Keratinocyte (primary cell): ENCODE data around the gene BCAS3. TPM values are rescaled to one million over a fixed set of nuclear protein-coding genes. Genes with fewer than 3 reads are reported as not detected.

Experiments
- DNase-seq: peaks from one replicate; pipeline ENCODE4 v3.0.0-alpha.2; 2011; ENCODE audit warnings: low read depth, missing footprints, low spot score
- FAIRE-seq: peaks from 2 replicates; lab custom pipeline; 2011; peaks lifted over from hg19 to GRCh38; lab: Jason Lieb, UNC
- H2AFZ ChIP-seq: 2 replicates; pipeline ENCODE4 v1.6.0; 2012; ENCODE audit warnings: low read length, control low read depth, inconsistent platforms; ENCODE audit not compliant: control insufficient read depth
- H3K27ac ChIP-seq: 2 replicates; pipeline ENCODE4 v1.5.1; 2011; ENCODE audit warnings: low read length; ENCODE audit not compliant: control insufficient read depth, insufficient read depth
- H3K27me3 ChIP-seq: 3 replicates; pipeline ENCODE4 v1.6.0; 2011; ENCODE audit warnings: low read length; ENCODE audit not compliant: control insufficient read depth, insufficient read depth; ENCODE audit errors: extremely low read depth
- H3K36me3 ChIP-seq, 2 experiments: 2 replicates in 1 of 2; 3 replicates in 1 of 2; pipeline ENCODE4 v1.5.1; 2011; ENCODE audit warnings: low read length in 2 of 2, mild to moderate bottlenecking in 1 of 2; ENCODE audit not compliant: control insufficient read depth in 2 of 2, insufficient read depth in 2 of 2; ENCODE audit errors: extremely low read depth in 1 of 2
- H3K4me1 ChIP-seq: 3 replicates; pipeline ENCODE4 v1.5.1; 2011; ENCODE audit warnings: low read length; ENCODE audit not compliant: control insufficient read depth, insufficient read depth; ENCODE audit errors: extremely low read depth
- H3K4me2 ChIP-seq: 3 replicates; pipeline ENCODE4 v1.6.0; 2011; ENCODE audit warnings: low read depth, low read length; ENCODE audit not compliant: control insufficient read depth, insufficient read depth; ENCODE audit errors: extremely low read depth
- H3K4me3 ChIP-seq, 3 experiments: fragments of 200-600 bp in 1 of 3; sonication (generic) in 1 of 3; 2 replicates in 2 of 3; 3 replicates in 1 of 3; pipeline ENCODE4 v1.5.1; 2011 to 2016; ENCODE audit warnings: low read length in 3 of 3, mild to moderate bottlenecking in 3 of 3, control low read depth in 2 of 3, inconsistent platforms in 1 of 3, low read depth in 1 of 3, mixed read lengths in 1 of 3, mixed run types in 1 of 3, moderate library complexity in 1 of 3; ENCODE audit not compliant: control insufficient read depth in 2 of 3, insufficient read depth in 2 of 3; ENCODE audit errors: extremely low read depth in 1 of 3
- H3K79me2 ChIP-seq: 2 replicates; pipeline ENCODE4 v1.6.0; 2012; ENCODE audit warnings: low read length; ENCODE audit not compliant: control insufficient read depth, insufficient read depth
- H3K9ac ChIP-seq: 3 replicates; pipeline ENCODE4 v1.6.0; 2011; ENCODE audit warnings: low read length; ENCODE audit not compliant: control insufficient read depth, insufficient read depth; ENCODE audit errors: extremely low read depth
- H3K9me1 ChIP-seq: 3 replicates; pipeline ENCODE4 v1.6.0; 2011; ENCODE audit warnings: low read length; ENCODE audit not compliant: control insufficient read depth, insufficient read depth; ENCODE audit errors: extremely low read depth
- H3K9me3 ChIP-seq: 2 replicates; pipeline ENCODE4 v1.5.1; 2012; ENCODE audit warnings: low read depth, low read length; ENCODE audit not compliant: control insufficient read depth
- H4K20me1 ChIP-seq: 3 replicates; pipeline ENCODE4 v1.6.0; 2011; ENCODE audit warnings: low read length; ENCODE audit not compliant: control insufficient read depth, insufficient read depth; ENCODE audit errors: extremely low read depth
- CTCF ChIP-seq, 3 experiments: IDR thresholded peaks in 1 of 3; conservative IDR thresholded peaks in 1 of 3; optimal IDR thresholded peaks in 1 of 3; 2 replicates in 2 of 3; 3 replicates in 1 of 3; pipeline versions ENCODE3 to v1.5.1; 2011; ENCODE audit warnings: low read length in 3 of 3, mild to moderate bottlenecking in 3 of 3, moderate library complexity in 2 of 3, control low read depth in 1 of 3, inconsistent platforms in 1 of 3; ENCODE audit not compliant: insufficient read depth in 2 of 3; ENCODE audit errors: extremely low read depth in 1 of 3
- EZH2 ChIP-seq: IDR thresholded peaks from one replicate; pipeline ENCODE4 v1.6.1; 2012; ENCODE audit warnings: inconsistent platforms, mild to moderate bottlenecking, low read length, moderate library complexity
- dilution Hi-C: fragments of 300-500 bp; cut with MboI; formaldehyde crosslinking; loops from one replicate; pipeline ENCODE4 v1.7.0; 2020; ENCODE audit warnings: low sequenced_read_pairs; ENCODE audit not compliant: extremely low pct_ligation_motif_present
- polyA plus RNA-seq, 5 experiments: library from polyadenylated mRNA; depleted of rRNA in 3 of 5; stranded (reverse) in 3 of 5; stranded (forward) in 1 of 5; unstranded in 1 of 5; fragments of >200 nt; gene quantifications; 1 replicate in 1 of 5; 2 replicates in 3 of 5; 3 replicates in 1 of 5; pipeline versions ENCODE4 v1.2.1 to v1.2.3, GENCODE V29; 2011 to 2012; ENCODE audit warnings: missing spikeins in 2 of 5, low read depth in 1 of 5, low replicate concordance in 1 of 5

Gene BCAS3
- polyA plus RNA-seq, 1 donor (not counting 4 experiments of a cell fraction or from before 2014, with no cell fraction given): 11.8 TPM

GRCh38 chr17:61360318-61360943 lies 682.8 kb downstream of the BCAS3 start:
- Histone ChIP-seq H3K9me1 (no peaks in the 10 kb centered on the region), H3K4me2 (peak overlapping the region; percentile 46), H3K27ac (no peak overlapping the region), H3K9me3 (no peaks in the 10 kb centered on the region), H3K4me1 (peaks cover 23% of the 10 kb centered on the region), H3K27me3 (no peaks in the 10 kb centered on the region), H3K36me3 (no peaks in the 10 kb centered on the region), H3K4me3 (no peak overlapping the region), H3K9ac (no peak overlapping the region), H3K79me2 (no peaks in the 10 kb centered on the region), H2AFZ (no peak overlapping the region), H4K20me1 (no peaks in the 10 kb centered on the region)
- no peak for TF ChIP-seq EZH2
- no peak for TF ChIP-seq CTCF (optimal IDR thresholded peaks at IDR 0.05 in 1 of 3, IDR thresholded peaks at IDR 0.05 in 1 of 3, conservative IDR thresholded peaks at IDR 0.05 in 1 of 3; ENCODE audit: extremely low read depth in 1 of 3, insufficient read depth in 2 of 3, low read length in 3 of 3)
- FAIRE-seq (no peak), DNase-seq (no peak)
- dilution Hi-C loops: no loop called here

- DNase-seq: no peak
- no peak overlapping the region for H3K27ac ChIP-seq
Observed at GRCh38 chr17:61361084-61361483, 683.4 kb downstream of the BCAS3 start.

More at GRCh38 chr17:61361084-61361483, 683.4 kb downstream of the BCAS3 start:
- Histone ChIP-seq H3K4me1 (peaks cover 23% of the 10 kb centered on the region), H3K9me3 (no peaks in the 10 kb centered on the region), H3K9me1 (no peaks in the 10 kb centered on the region), H4K20me1 (no peaks in the 10 kb centered on the region), H3K27me3 (no peaks in the 10 kb centered on the region), H2AFZ (no peak overlapping the region), H3K4me3 (no peak overlapping the region), H3K9ac (no peak overlapping the region), H3K36me3 (no peaks in the 10 kb centered on the region), H3K4me2 (peak overlapping the region; percentile 46), H3K79me2 (no peaks in the 10 kb centered on the region)
- no peak for FAIRE-seq
- TF ChIP-seq CTCF (optimal IDR thresholded peaks at IDR 0.05 in 1 of 3, IDR thresholded peaks at IDR 0.05 in 1 of 3, conservative IDR thresholded peaks at IDR 0.05 in 1 of 3; ENCODE audit: extremely low read depth in 1 of 3, insufficient read depth in 2 of 3, low read length in 3 of 3) (no peak), EZH2 (no peak)
- dilution Hi-C loops: no loop called here
